ENCODE measurements around the gene DCDC2B. TPM values are rescaled to one million over a fixed set of nuclear protein-coding genes. Genes with fewer than 3 reads are reported as not detected.

The DCDC2B gene
- total and polyA plus RNA-seq, 9 of the 15 experiments (the other 6 are each of a cell fraction or from before 2014, with no cell fraction given) = not detected

DNA sequence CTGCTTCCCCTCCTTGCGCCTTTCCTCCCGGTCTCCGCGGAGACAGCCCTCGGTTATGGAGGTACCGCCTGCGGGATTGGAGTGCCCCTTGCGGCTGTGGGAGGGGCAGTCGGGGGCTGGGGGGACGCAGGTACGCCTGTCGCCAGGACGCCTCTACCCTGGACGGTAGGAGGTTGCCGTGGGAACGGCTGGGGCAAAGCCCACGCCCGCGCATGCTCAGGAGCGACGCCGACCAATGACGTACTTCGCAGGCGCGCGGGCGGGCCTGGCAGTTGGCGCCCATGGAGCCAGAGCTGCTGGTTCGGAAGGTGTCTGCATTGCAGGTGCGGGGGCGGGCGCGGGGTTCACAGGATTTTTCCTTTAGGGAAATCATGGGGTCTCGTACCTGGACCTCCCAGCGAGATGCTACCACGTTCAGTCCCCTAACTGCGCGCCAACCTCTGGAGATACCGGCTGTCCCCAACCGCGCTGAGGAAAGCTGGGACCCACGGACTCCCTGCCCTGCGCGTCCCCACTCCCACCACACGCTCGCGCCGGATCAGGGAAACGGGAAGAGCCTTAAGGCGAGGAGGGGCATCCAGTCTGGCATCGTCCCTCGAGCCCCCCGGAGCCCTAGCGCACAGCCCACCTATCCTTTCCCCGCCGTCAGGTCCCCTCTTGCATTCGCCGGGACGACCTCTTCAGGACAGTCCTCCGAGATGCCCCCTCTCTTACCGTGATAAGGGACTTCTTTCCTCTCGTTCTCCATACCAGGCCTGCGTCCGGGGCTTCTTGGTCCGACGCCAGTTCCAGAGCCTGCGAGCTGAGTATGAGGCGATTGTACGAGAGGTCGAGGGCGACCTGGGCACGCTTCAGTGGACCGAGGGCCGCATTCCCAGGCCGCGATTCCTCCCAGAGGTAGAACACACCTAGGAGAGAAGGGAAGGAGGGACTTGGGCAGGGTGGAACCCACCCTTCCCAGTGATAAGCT is 3.2 kb upstream of the DCDC2B start, which contains the start of gene IQCC (continued):
- peak; percentile 57; the same call in 1 of the 2 replicates for TF ChIP-seq NFRKB (IDR thresholded peaks at IDR 0.05; ENCODE audit: low read depth)
- TF ChIP-seq, protein P1, sequence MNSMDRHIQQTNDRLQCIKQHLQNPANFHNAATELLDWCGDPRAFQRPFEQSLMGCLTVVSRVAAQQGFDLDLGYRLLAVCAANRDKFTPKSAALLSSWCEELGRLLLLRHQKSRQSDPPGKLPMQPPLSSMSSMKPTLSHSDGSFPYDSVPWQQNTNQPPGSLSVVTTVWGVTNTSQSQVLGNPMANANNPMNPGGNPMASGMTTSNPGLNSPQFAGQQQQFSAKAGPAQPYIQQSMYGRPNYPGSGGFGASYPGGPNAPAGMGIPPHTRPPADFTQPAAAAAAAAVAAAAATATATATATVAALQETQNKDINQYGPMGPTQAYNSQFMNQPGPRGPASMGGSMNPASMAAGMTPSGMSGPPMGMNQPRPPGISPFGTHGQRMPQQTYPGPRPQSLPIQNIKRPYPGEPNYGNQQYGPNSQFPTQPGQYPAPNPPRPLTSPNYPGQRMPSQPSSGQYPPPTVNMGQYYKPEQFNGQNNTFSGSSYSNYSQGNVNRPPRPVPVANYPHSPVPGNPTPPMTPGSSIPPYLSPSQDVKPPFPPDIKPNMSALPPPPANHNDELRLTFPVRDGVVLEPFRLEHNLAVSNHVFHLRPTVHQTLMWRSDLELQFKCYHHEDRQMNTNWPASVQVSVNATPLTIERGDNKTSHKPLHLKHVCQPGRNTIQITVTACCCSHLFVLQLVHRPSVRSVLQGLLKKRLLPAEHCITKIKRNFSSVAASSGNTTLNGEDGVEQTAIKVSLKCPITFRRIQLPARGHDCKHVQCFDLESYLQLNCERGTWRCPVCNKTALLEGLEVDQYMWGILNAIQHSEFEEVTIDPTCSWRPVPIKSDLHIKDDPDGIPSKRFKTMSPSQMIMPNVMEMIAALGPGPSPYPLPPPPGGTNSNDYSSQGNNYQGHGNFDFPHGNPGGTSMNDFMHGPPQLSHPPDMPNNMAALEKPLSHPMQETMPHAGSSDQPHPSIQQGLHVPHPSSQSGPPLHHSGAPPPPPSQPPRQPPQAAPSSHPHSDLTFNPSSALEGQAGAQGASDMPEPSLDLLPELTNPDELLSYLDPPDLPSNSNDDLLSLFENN (IDR thresholded peaks at IDR 0.05; ENCODE audit: low read depth in 2 of 2, low read length in 2 of 2) = no peak
- TF ChIP-seq KDM4B (IDR thresholded peaks at IDR 0.05; ENCODE audit: borderline replicate concordance in 2 of 2, low read depth in 1 of 2) = peak in 1 of 2 experiments; percentile 71; a peak in 1 of 4 replicates
- TF ChIP-seq SRSF7 (optimal IDR thresholded peaks at IDR 0.05; ENCODE audit: low read depth, low read length) = no peak
- TF ChIP-seq ZNF146 (CRISPR knock-in tag; IDR thresholded peaks at IDR 0.05; ENCODE audit: unreplicated experiment) = no peak
- TF ChIP-seq, protein P2, sequence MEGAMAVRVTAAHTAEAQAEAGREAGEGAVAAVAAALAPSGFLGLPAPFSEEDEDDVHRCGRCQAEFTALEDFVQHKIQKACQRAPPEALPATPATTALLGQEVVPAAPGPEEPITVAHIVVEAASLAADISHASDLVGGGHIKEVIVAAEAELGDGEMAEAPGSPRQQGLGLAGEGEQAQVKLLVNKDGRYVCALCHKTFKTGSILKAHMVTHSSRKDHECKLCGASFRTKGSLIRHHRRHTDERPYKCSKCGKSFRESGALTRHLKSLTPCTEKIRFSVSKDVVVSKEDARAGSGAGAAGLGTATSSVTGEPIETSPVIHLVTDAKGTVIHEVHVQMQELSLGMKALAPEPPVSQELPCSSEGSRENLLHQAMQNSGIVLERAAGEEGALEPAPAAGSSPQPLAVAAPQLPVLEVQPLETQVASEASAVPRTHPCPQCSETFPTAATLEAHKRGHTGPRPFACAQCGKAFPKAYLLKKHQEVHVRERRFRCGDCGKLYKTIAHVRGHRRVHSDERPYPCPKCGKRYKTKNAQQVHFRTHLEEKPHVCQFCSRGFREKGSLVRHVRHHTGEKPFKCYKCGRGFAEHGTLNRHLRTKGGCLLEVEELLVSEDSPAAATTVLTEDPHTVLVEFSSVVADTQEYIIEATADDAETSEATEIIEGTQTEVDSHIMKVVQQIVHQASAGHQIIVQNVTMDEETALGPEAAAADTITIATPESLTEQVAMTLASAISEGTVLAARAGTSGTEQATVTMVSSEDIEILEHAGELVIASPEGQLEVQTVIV (CRISPR knock-in tag; IDR thresholded peaks at IDR 0.05; ENCODE audit: borderline replicate concordance) = no peak
- no peak for TF ChIP-seq MYBL2 (IDR thresholded peaks at IDR 0.05; ENCODE audit: low read depth)
- peak; percentile 57; the same call in 1 of the 2 replicates for TF ChIP-seq MYBL2 (CRISPR knock-in tag; IDR thresholded peaks at IDR 0.05; ENCODE audit: borderline replicate concordance)
- TF ChIP-seq DMBX1 (CRISPR knock-in tag; IDR thresholded peaks at IDR 0.05; ENCODE audit: borderline replicate concordance) = 0 out of 2 replicates have a peak, but pooled peaks have one; percentile 35
- no peak; the same call in 1 of the 2 replicates for TF ChIP-seq PHF21A (IDR thresholded peaks at IDR 0.05; ENCODE audit: borderline replicate concordance, low read depth)
- TF ChIP-seq, protein P3, sequence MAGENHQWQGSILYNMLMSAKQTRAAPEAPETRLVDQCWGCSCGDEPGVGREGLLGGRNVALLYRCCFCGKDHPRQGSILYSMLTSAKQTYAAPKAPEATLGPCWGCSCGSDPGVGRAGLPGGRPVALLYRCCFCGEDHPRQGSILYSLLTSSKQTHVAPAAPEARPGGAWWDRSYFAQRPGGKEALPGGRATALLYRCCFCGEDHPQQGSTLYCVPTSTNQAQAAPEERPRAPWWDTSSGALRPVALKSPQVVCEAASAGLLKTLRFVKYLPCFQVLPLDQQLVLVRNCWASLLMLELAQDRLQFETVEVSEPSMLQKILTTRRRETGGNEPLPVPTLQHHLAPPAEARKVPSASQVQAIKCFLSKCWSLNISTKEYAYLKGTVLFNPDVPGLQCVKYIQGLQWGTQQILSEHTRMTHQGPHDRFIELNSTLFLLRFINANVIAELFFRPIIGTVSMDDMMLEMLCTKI (IDR thresholded peaks at IDR 0.05; ENCODE audit: partially characterized antibody) = no peak
- TF ChIP-seq RBM34 (IDR thresholded peaks at IDR 0.05; ENCODE audit: borderline replicate concordance, insufficient read depth, low read length) = no peak
- TF ChIP-seq ZNF444 (CRISPR knock-in tag; IDR thresholded peaks at IDR 0.05) = no peak
- no peak for TF ChIP-seq ZNF589 (CRISPR knock-in tag; IDR thresholded peaks at IDR 0.05; ENCODE audit: low read depth)
- no peak for TF ChIP-seq MTF1 (CRISPR knock-in tag; IDR thresholded peaks at IDR 0.05; ENCODE audit: borderline replicate concordance)

All from K562 (cell line).